Stimulated activated CD4-positive, alpha-beta T cell treated with anti-CD3 and anti-CD28 coated beads, Interleukin-15, amount 100 ng/mL, for 48 hours (primary cell): ENCODE results near the gene SH3BP4.

Experiments
- DNase-seq, 2 donors: peaks; one replicate each; pipeline ENCODE4 v3.0.0-alpha.2; 2020; ENCODE audit warnings: low read depth in 2 of 2

SH3BP4 gene

GRCh38 chr2:234966340-234966739 lies 14.5 kb downstream of the SH3BP4 start:
- no peak for DNase-seq

GRCh38 chr2:234967201-234967869 lies 15.5 kb downstream of the SH3BP4 start:
- DNase-seq, result no peak

GRCh38 chr2:234967870-234968208 lies 16.0 kb downstream of the SH3BP4 start:
- no peak for DNase-seq

GRCh38 chr2:234968631-234969305 lies 17.0 kb downstream of the SH3BP4 start:
- DNase-seq, result no peak

- no peak for DNase-seq
Observed at GRCh38 chr2:234969306-234970098, 17.7 kb downstream of the SH3BP4 start.

- DNase-seq, result no peak
Observed at GRCh38 chr2:234970099-234970440, 18.3 kb downstream of the SH3BP4 start.

- DNase-seq, result no peak
Observed at GRCh38 chr2:234970477-234970882, 18.7 kb downstream of the SH3BP4 start.

GRCh38 chr2:234971496-234971895 lies 19.7 kb downstream of the SH3BP4 start:
- no peak for DNase-seq

- DNase-seq, result no peak
Observed at GRCh38 chr2:234973008-234973407, 21.2 kb downstream of the SH3BP4 start.

GRCh38 chr2:234974501-234975385 lies 22.9 kb downstream of the SH3BP4 start:
- DNase-seq, result no peak

- no peak for DNase-seq
Observed at GRCh38 chr2:234975611-234976010, 23.8 kb downstream of the SH3BP4 start.

- no peak for DNase-seq
Observed at GRCh38 chr2:234976479-234977227, 24.8 kb downstream of the SH3BP4 start.

- no peak for DNase-seq
Observed at GRCh38 chr2:234977228-234977679, 25.4 kb downstream of the SH3BP4 start.

- no peak for DNase-seq
Observed at GRCh38 chr2:234978466-234979203, 26.8 kb downstream of the SH3BP4 start.

- DNase-seq, result no peak
Observed at GRCh38 chr2:234979204-234980167, 27.7 kb downstream of the SH3BP4 start.

GRCh38 chr2:234980451-234981187 lies 28.8 kb downstream of the SH3BP4 start:
- no peak for DNase-seq

GRCh38 chr2:234981197-234982095 lies 29.6 kb downstream of the SH3BP4 start:
- no peak for DNase-seq
